Stimulated activated memory B cell treated with anti-CD40 and anti-IgM and Interleukin-4, amounts not matched to agents 10 μg/mL and 1 μg/mL and 100 μg/mL, for 72 hours (primary cell): ENCODE results near the gene CDK5RAP2.
"Not testable (repeated sequence)": the region's sequence is repeated elsewhere in the genome, so short reads cannot be mapped to it uniquely, and the experiment has no call there.

Experiments
- ATAC-seq: fragments of 150-1000 bp; cut with Tn5 transposase; 2 replicates; pipeline ENCODE4 v1.10.0; 2021
- H3K27ac Mint-ChIP-seq: one replicate; pipeline ENCODE4 v1.8.0; 2022; ENCODE audit warnings: mild to moderate bottlenecking, mixed read lengths
- H3K27me3 Mint-ChIP-seq: one replicate; pipeline ENCODE4 v1.8.0; 2022; ENCODE audit warnings: mixed read lengths
- H3K36me3 Mint-ChIP-seq: one replicate; pipeline ENCODE4 v1.8.0; 2022; ENCODE audit warnings: mixed read lengths
- H3K4me1 Mint-ChIP-seq: one replicate; pipeline ENCODE4 v1.8.0; 2022; ENCODE audit warnings: mixed read lengths
- H3K4me3 Mint-ChIP-seq: one replicate; pipeline ENCODE4 v1.8.0; 2022; ENCODE audit warnings: mild to moderate bottlenecking, moderate library complexity, mixed read lengths
- H3K9me3 Mint-ChIP-seq: one replicate; pipeline ENCODE4 v1.8.0; 2022; ENCODE audit warnings: mixed read lengths

Gene CDK5RAP2

GRCh38 chr9:120568816-120569215, 11.2 kb downstream of the CDK5RAP2 start:
- Mint-ChIP-seq H3K4me1 (peaks cover 9% of the 10 kb centered on the region), H3K9me3 (no peaks in the 10 kb centered on the region), H3K27me3 (no peaks in the 10 kb centered on the region), H3K4me3 (no peak overlapping the region), H3K27ac (no peak overlapping the region), H3K36me3 (peaks cover 66% of the 10 kb centered on the region)
- no peak for ATAC-seq

DNA sequence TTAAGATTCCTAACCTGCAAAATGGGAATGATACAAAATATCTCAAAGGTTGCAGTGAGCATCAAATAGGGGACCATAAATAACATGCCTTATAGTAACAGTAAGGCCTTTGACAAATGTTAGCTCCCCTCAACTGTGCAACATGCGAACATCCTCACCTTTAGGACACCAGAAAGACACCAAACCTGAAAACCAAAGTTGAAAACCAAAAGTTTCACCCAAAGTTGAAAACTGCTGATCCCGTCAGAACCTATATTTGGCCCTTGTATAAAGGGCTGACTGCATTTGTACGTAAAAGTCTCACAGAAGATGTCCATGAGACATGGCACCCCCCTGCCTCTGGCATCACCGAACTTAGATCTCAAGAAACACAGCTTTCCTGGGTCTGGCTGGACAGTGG, 12.1 kb downstream of the CDK5RAP2 start:
- Mint-ChIP-seq H3K4me3 (no peak overlapping the region), H3K36me3 (peaks cover 72% of the 10 kb centered on the region), H3K9me3 (no peaks in the 10 kb centered on the region), H3K4me1 (peaks cover 8% of the 10 kb centered on the region), H3K27me3 (no peaks in the 10 kb centered on the region), H3K27ac (no peak overlapping the region)
- ATAC-seq: no peak

- H3K4me1 Mint-ChIP-seq: peaks cover 16% of the 10 kb centered on the region
- H3K36me3 Mint-ChIP-seq: peaks cover 78% of the 10 kb centered on the region
- H3K27ac Mint-ChIP-seq: no peak overlapping the region
- H3K4me3 Mint-ChIP-seq: no peak overlapping the region
- H3K27me3 Mint-ChIP-seq: no peaks in the 10 kb centered on the region
- ATAC-seq: no peak
- no peaks in the 10 kb centered on the region for H3K9me3 Mint-ChIP-seq
Observed at GRCh38 chr9:120567081-120567480, 12.9 kb downstream of the CDK5RAP2 start.

- peaks cover 16% of the 10 kb centered on the region for H3K4me1 Mint-ChIP-seq
- ATAC-seq: no peak
- peaks cover 65% of the 10 kb centered on the region for H3K36me3 Mint-ChIP-seq
- no peaks in the 10 kb centered on the region for H3K27me3 Mint-ChIP-seq
- no peak overlapping the region for H3K4me3 Mint-ChIP-seq
- no peaks in the 10 kb centered on the region for H3K9me3 Mint-ChIP-seq
- H3K27ac Mint-ChIP-seq: no peak overlapping the region
Observed at GRCh38 chr9:120564589-120564988, 15.4 kb downstream of the CDK5RAP2 start.

DNA sequence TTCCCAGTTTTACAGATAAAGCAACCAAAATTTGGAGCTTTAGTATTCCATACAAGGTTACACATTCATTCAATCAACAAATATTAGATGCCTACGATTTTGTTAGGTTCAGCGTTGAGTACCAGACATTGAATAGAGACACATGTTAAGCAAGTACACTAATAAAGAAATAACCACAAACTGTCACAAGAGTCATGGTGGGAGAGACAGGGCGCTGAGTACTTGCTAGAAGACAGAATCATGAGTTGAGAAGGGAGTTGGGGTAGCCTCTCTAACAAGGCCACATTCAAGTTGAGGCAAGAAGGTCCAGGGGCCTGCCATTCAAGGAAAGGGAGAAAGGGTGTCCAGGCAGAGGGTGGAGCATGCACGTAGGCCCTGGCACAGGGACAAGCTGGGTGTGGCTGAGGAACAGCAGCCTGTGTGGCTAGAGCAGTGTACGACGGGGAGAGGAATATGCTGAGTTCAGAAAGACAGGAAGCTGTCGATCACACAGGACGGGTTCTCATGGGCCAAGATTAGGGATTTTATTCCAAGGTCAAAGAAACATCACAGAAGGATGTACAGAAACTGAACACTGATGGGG, 17.0 kb downstream of the CDK5RAP2 start:
- Mint-ChIP-seq H3K27ac (no peak overlapping the region), H3K36me3 (peaks cover 58% of the 10 kb centered on the region), H3K4me3 (no peak overlapping the region), H3K9me3 (no peaks in the 10 kb centered on the region), H3K4me1 (peaks cover 22% of the 10 kb centered on the region), H3K27me3 (no peaks in the 10 kb centered on the region)
- no peak for ATAC-seq

DNA sequence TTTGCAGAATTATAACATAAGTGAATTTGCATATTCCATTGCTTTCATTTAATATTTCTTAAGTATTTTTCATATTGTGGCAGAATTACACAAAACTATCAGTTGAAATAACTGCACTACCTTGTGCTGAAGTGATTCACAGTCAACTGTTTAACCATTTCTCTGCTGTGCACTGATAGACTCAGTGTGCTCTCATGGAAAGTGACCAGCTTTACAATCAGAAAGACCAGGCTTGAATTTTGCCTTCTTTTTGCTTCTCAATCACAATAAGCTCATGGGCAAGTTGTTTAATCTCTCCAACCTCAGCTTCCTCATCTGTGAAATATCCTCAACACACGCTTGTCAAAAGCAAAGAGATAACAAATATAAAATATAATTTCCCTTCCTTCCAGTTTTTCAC, 18.3 kb downstream of the CDK5RAP2 start:
- H3K9me3 Mint-ChIP-seq: no peaks in the 10 kb centered on the region
- no peak overlapping the region for H3K4me3 Mint-ChIP-seq
- H3K27ac Mint-ChIP-seq: no peak overlapping the region
- peaks cover 55% of the 10 kb centered on the region for H3K36me3 Mint-ChIP-seq
- peaks cover 22% of the 10 kb centered on the region for H3K4me1 Mint-ChIP-seq
- H3K27me3 Mint-ChIP-seq: no peaks in the 10 kb centered on the region
- ATAC-seq: no peak

DNA sequence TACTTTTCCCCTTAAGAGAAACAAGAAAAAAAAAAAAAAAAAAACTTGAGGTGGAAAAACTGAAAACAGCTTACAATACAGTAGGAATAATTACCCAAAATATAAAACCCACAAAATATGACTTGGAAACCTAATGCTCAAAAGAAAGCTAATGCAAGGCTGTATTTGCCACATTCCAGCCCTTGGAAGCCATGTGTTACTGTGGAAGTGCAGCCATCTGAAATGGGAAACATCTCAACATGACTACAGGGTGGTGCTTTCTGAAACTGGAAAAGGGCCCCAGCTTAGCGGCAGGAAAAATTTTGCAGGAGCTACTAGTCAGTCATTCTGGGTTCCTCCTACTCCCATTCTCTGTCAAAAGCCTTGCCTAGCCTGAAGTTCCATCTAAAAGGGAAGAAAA, 20.4 kb downstream of the CDK5RAP2 start:
- no peak for ATAC-seq
- Mint-ChIP-seq H3K27me3 (no peaks in the 10 kb centered on the region), H3K4me3 (no peak overlapping the region), H3K36me3 (peaks cover 47% of the 10 kb centered on the region), H3K27ac (no peak overlapping the region), H3K9me3 (no peaks in the 10 kb centered on the region), H3K4me1 (peaks cover 21% of the 10 kb centered on the region)

DNA sequence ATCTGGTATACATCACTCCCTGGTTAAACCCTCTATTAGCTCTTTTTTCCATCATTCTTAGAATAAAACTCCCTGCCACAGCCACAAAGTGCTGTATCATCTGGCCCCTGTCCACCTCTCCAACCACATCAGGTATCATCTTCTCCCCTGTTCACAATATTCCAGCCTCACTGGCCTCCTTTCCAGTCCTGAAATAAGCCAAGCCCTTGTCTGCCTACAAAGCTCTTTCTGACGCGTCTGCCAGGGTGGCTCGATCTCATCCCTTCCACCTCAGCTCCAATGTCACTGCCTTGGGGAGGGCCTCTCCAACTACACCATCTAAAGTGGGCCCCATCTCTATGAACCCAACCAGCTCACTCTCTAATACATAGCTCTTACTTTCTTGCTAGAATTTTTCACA, 21.5 kb downstream of the CDK5RAP2 start:
- no peaks in the 10 kb centered on the region for H3K9me3 Mint-ChIP-seq
- H3K27ac Mint-ChIP-seq: no peak overlapping the region
- peaks cover 50% of the 10 kb centered on the region for H3K36me3 Mint-ChIP-seq
- no peak for ATAC-seq
- no peaks in the 10 kb centered on the region for H3K27me3 Mint-ChIP-seq
- peaks cover 21% of the 10 kb centered on the region for H3K4me1 Mint-ChIP-seq
- H3K4me3 Mint-ChIP-seq: no peak overlapping the region

DNA sequence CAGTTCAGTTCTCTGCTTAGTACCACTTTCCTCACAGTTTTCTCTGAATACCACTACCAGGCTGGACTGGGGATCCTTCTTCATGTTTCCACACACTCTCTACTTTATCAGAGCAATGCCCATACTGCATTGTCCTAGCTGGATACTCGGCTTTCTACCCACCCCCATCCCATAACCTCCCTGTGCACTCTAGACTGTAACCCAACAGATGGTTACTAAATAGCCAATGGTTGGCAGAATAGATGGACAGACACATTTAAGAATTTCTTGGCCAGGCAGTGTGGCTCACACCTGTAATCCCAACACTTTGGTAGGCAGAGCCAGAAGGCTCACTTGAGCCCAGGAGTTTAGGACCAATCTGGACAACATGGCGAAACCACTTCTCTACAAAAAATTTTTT, 22.8 kb downstream of the CDK5RAP2 start:
- H3K36me3 Mint-ChIP-seq: peaks cover 48% of the 10 kb centered on the region
- H3K27me3 Mint-ChIP-seq: no peaks in the 10 kb centered on the region

GRCh38 chr9:120556775-120557174, 23.2 kb downstream of the CDK5RAP2 start:
- no peaks in the 10 kb centered on the region for H3K27me3 Mint-ChIP-seq
- H3K4me3 Mint-ChIP-seq: no peak overlapping the region
- peaks cover 13% of the 10 kb centered on the region for H3K4me1 Mint-ChIP-seq
- no peaks in the 10 kb centered on the region for H3K9me3 Mint-ChIP-seq
- H3K36me3 Mint-ChIP-seq: peaks cover 47% of the 10 kb centered on the region
- no peak for ATAC-seq
- H3K27ac Mint-ChIP-seq: no peak overlapping the region

More for the DNA sequence above, 22.8 kb downstream of the CDK5RAP2 start:
- Mint-ChIP-seq H3K27ac (no peak overlapping the region), H3K4me1 (peaks cover 14% of the 10 kb centered on the region), H3K9me3 (no peaks in the 10 kb centered on the region), H3K4me3 (no peak overlapping the region)
- ATAC-seq: no peak

GRCh38 chr9:120555839-120556238, 24.1 kb downstream of the CDK5RAP2 start:
- no peaks in the 10 kb centered on the region for H3K27me3 Mint-ChIP-seq
- peaks cover 13% of the 10 kb centered on the region for H3K4me1 Mint-ChIP-seq
- H3K4me3 Mint-ChIP-seq: no peak overlapping the region
- peaks cover 57% of the 10 kb centered on the region for H3K36me3 Mint-ChIP-seq
- no peaks in the 10 kb centered on the region for H3K9me3 Mint-ChIP-seq
- no peak overlapping the region for H3K27ac Mint-ChIP-seq
- ATAC-seq: no peak

DNA sequence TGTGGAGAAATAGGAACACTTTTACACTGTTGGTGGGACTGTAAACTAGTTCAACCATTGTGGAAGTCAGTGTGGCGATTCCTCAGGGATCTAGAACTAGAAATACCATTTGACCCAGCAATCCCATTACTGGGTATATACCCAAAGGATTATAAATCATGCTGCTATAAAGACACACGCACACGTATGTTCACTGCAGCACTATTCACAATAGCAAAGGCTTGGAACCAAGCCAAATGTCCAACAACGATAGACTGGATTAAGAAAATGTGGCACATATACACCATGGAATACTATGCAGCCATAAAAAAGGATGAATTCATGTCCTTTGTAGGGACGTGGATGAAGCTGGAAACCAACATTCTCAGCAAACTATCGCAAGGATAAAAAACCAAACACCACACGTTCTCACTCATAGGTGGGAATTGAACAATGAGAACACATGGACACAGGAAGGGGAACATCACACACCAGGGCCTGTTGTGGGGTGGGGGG, 27.7 kb downstream of the CDK5RAP2 start:
- not testable (repeated sequence) for H3K9me3 Mint-ChIP-seq, H3K27ac Mint-ChIP-seq, ATAC-seq, H3K4me1 Mint-ChIP-seq, H3K27me3 Mint-ChIP-seq, H3K4me3 Mint-ChIP-seq
- H3K36me3 Mint-ChIP-seq: peaks cover 66% of the 10 kb centered on the region

DNA sequence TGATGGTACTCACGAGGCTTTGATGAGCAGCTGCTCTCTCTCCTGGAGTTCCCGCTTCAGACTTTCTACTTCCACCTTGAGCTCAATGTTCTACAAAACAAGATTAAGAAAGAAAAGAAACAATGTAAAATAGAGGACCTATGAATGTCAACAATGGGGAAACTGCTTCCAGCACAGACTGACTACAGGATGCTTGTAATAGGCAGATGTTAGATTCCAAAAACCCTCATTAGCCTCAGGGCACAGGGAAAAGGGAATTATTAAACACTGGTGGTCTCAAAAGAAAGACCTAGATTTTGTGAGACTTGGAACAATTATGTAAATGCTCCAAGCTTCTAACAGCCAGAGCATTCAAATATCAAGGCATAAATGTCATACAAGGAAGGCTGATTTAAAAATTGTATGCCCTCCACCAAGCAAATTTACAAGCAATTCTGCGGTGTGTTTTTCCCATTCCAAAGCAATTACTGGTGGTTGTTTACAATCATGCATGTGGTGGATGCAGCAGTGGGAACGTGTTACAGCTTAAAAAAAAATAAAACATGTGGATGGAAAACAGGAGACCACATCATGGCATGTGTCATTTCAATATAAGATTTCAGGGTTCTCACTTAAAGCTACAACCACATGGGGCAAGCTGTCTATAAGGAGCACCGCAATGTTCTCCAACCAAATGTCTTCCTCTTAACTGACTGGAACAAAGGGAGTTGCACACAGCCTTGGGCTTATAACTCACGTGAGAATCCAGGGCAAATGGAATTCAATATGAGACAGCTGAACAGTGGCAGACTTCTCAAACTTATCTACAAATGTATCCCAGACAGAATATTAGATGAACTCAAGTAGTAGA, 34.0 kb downstream of the CDK5RAP2 start:
- no peaks in the 10 kb centered on the region for H3K27me3 Mint-ChIP-seq
- no peaks in the 10 kb centered on the region for H3K4me1 Mint-ChIP-seq
- ATAC-seq: no peak
- no peaks in the 10 kb centered on the region for H3K9me3 Mint-ChIP-seq
- H3K4me3 Mint-ChIP-seq: no peak overlapping the region
- H3K27ac Mint-ChIP-seq: no peak overlapping the region
- H3K36me3 Mint-ChIP-seq: peaks cover 67% of the 10 kb centered on the region

DNA sequence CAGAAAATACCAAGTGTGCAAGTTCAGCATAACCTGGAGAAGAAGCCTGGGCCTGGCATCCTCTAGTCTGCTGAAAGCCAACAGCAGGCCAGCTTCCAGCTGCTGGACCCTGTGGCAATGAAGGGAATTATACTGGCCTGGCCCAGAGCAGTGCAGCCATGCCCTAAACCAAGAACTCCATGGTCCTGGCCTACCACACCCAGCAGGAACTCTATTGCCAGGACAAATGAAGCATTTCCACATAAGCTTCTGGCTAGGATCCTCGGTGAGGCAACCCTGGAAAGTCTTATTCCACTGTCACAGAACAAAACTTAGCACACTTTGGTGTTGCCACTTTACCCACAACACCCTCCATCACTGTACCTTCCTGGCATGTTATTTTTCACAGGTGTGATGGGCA, 35.5 kb downstream of the CDK5RAP2 start:
- H3K4me3 Mint-ChIP-seq: no peak overlapping the region
- ATAC-seq: no peak
- no peaks in the 10 kb centered on the region for H3K9me3 Mint-ChIP-seq
- no peaks in the 10 kb centered on the region for H3K4me1 Mint-ChIP-seq
- H3K27ac Mint-ChIP-seq: no peak overlapping the region
- peaks cover 65% of the 10 kb centered on the region for H3K36me3 Mint-ChIP-seq
- no peaks in the 10 kb centered on the region for H3K27me3 Mint-ChIP-seq

DNA sequence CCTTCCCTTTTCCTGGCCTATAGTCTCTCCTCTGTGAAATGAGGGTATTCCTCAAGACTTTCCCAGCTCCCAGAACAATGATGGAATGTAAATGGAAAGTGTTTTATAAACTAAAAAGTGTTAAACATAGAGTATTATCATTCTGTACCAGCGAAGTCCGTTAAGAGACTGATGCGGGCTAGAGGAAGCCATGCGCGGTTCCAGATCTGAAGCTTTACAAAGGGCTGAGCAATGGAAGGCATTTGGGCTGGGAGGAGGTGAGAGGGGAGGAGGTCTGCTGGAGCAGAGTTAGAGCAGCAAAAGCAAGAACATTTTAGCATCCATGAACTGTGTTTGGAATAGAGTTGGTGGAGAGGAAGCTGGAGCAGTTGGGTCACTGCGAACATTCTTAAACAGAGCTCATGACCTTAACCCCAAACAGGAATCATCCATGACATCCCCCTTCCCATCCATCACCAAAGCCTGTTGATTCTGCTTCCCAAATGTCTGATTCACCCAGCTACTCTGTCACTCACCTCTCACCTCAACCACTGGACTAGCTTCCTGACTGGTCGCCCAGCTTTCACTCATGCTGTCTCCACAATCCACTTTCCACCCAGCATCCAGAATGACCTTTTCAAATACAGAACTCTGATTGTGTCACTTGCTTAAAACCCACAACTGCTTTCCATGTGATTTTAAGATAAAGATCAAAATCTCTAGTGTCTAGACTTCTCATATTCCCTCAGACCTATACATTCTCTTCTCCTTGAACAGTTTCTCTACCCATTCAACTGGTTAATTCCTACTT, 37.1 kb downstream of the CDK5RAP2 start:
- Mint-ChIP-seq H3K36me3 (peaks cover 66% of the 10 kb centered on the region), H3K27ac (no peak overlapping the region), H3K27me3 (no peaks in the 10 kb centered on the region), H3K4me1 (no peaks in the 10 kb centered on the region), H3K4me3 (no peak overlapping the region), H3K9me3 (no peaks in the 10 kb centered on the region)
- ATAC-seq: no peak
